HCT116 (cell line): Measurements from ENCODE around the gene FTCDNL1. TPM values are rescaled to one million over a fixed set of nuclear protein-coding genes. Genes with fewer than 3 reads are reported as not detected.

Experiments
- ATAC-seq: fragments of 200-7000 bp; cut with Tn5 transposase; 2 replicates; pipeline ENCODE4 v1.9.1; 2020; ENCODE audit warnings: mild to moderate bottlenecking, moderate library complexity
- BruUV-seq: library from RNA; stranded (reverse); fragments of 400-500 nt; replicated peaks from 2 replicates; lab custom pipeline; 2021; lab: Mats Ljungman, UMichigan
- CTCF ChIA-PET: fragments of 300-600 bp; sonication (Branson Sonifier 250); formaldehyde crosslinking; loops from one replicate; lab custom pipeline; 2021; ENCODE audit warnings: antibody characterized with exemption; lab: Charles Lee
- POLR2A ChIA-PET: fragments of 300-600, 350-600 bp; sonication (Branson Sonifier 250); formaldehyde crosslinking; loops from one replicate; lab custom pipeline; 2021; ENCODE audit warnings: antibody characterized with exemption; lab: Charles Lee
- RAD21 ChIA-PET, 2 experiments: fragments of 300-600 bp; sonication (Branson Sonifier 250); formaldehyde crosslinking; loops; one replicate each; lab custom pipeline; 2023; ENCODE audit warnings: low total read pairs in 2 of 2; ENCODE audit not compliant: uncharacterized antibody in 2 of 2, unreplicated experiment in 2 of 2, low non-redundant PET in 1 of 2; lab: Charles Lee
- DNase-seq: peaks from one replicate; pipeline ENCODE4 v3.0.0-alpha.2; 2010; ENCODE audit warnings: low read depth, low spot score
- H2AFZ ChIP-seq: fragments of 200-600 bp; shearing (Covaris generic), sonication (generic); 2 replicates; pipeline ENCODE4 v1.6.1; 2017; ENCODE audit warnings: low read depth, mixed run types, mixed read lengths, antibody characterized with exemption, low read length; ENCODE audit not compliant: poor library complexity, severe bottlenecking
- H3K27ac ChIP-seq: 2 replicates; pipeline ENCODE4 v1.5.1; 2012; ENCODE audit warnings: low read depth, low read length
- H3K27me3 ChIP-seq: fragments of 200-600 bp; sonication (generic); 2 replicates; pipeline ENCODE4 v1.6.1; 2016; ENCODE audit warnings: mixed run types, low read length, mixed read lengths; ENCODE audit not compliant: insufficient read depth
- H3K36me3 ChIP-seq, 2 experiments: fragments of 200-500 bp in 1 of 2; fragments of 200-600 bp in 1 of 2; sonication (Bioruptor generic) in 1 of 2; sonication (generic) in 1 of 2; 2 replicates each; pipeline versions ENCODE4 v1.5.1 to v1.6.1; 2014 to 2016; ENCODE audit warnings: low read length in 2 of 2, inconsistent platforms in 1 of 2, mixed read lengths in 1 of 2, mixed run types in 1 of 2; ENCODE audit not compliant: insufficient read depth in 2 of 2, control insufficient read depth in 1 of 2
- H3K4me1 ChIP-seq, 2 experiments: fragments of 200-600 bp in 1 of 2; sonication (generic) in 1 of 2; 2 replicates each; pipeline versions ENCODE4 v1.5.1 to v1.6.1; 2012 to 2017; ENCODE audit warnings: low read length in 2 of 2, inconsistent platforms in 1 of 2, mild to moderate bottlenecking in 1 of 2, mixed read lengths in 1 of 2, mixed run types in 1 of 2, moderate library complexity in 1 of 2; ENCODE audit not compliant: insufficient read depth in 2 of 2, control insufficient read depth in 1 of 2
- H3K4me2 ChIP-seq: fragments of 200-600 bp; sonication (generic); 2 replicates; pipeline ENCODE4 v1.6.1; 2017; ENCODE audit warnings: mixed run types, low read length, mixed read lengths
- H3K4me3 ChIP-seq, 2 experiments: fragments of 200-600 bp in 1 of 2; sonication (generic) in 1 of 2; replicated peaks in 1 of 2; 2 replicates each; pipeline ENCODE4 v1.5.1; 2011 to 2016; ENCODE audit warnings: low read length in 2 of 2, control low read depth in 1 of 2, low read depth in 1 of 2, mild to moderate bottlenecking in 1 of 2, mixed read lengths in 1 of 2, mixed run types in 1 of 2
- H3K79me2 ChIP-seq: fragments of 200-600 bp; sonication (generic); 2 replicates; pipeline ENCODE4 v1.6.1; 2017; ENCODE audit warnings: mild to moderate bottlenecking, mixed run types, low read length, moderate library complexity, mixed read lengths; ENCODE audit not compliant: insufficient read depth
- H3K9ac ChIP-seq: fragments of 200-600 bp; sonication (generic); 2 replicates; pipeline ENCODE4 v1.6.1; 2016; ENCODE audit warnings: low read length, mixed read lengths
- H3K9me2 ChIP-seq: fragments of 200-600 bp; sonication (generic), shearing (Covaris generic); 2 replicates; pipeline ENCODE4 v1.6.1; 2017; ENCODE audit warnings: mixed run types, mild to moderate bottlenecking, moderate library complexity; ENCODE audit not compliant: insufficient read depth
- H3K9me3 ChIP-seq, 2 experiments: fragments of 200-500 bp in 1 of 2; fragments of 200-600 bp in 1 of 2; sonication (Bioruptor generic) in 1 of 2; sonication (generic) in 1 of 2; 2 replicates each; pipeline ENCODE4 v1.6.1; 2014 to 2017; ENCODE audit warnings: low read length in 2 of 2, mixed read lengths in 2 of 2, inconsistent platforms in 1 of 2, low read depth in 1 of 2, mild to moderate bottlenecking in 1 of 2, mixed run types in 1 of 2, moderate library complexity in 1 of 2; ENCODE audit not compliant: control insufficient read depth in 1 of 2, insufficient read depth in 1 of 2
- H4K20me1 ChIP-seq: fragments of 200-600 bp; sonication (generic), shearing (Covaris generic); 2 replicates; pipeline ENCODE4 v1.6.1; 2017; ENCODE audit warnings: mixed run types, mild to moderate bottlenecking, moderate library complexity; ENCODE audit not compliant: insufficient read depth
- CBX3 ChIP-seq: IDR thresholded peaks from 2 replicates; pipeline ENCODE4 v1.6.1; 2012; ENCODE audit warnings: low read depth
- CEBPB ChIP-seq: IDR thresholded peaks from 2 replicates; pipeline ENCODE4 v1.6.1; 2012; ENCODE audit warnings: low read depth
- EGR1 ChIP-seq: IDR thresholded peaks from 2 replicates; pipeline ENCODE4 v1.6.1; 2012; ENCODE audit warnings: low read depth
- EZH2phosphoT487 ChIP-seq: fragments of 200-600 bp; IDR thresholded peaks from 2 replicates; pipeline ENCODE4 v1.6.1; 2018; ENCODE audit warnings: antibody characterized with exemption, borderline replicate concordance
- FOSL1 ChIP-seq: IDR thresholded peaks from 2 replicates; pipeline ENCODE4 v1.6.1; 2012; ENCODE audit warnings: low read depth
- JUND ChIP-seq: IDR thresholded peaks from 2 replicates; pipeline ENCODE4 v1.6.1; 2012
- POLR2A ChIP-seq: IDR thresholded peaks from 2 replicates; pipeline ENCODE4 v1.7.0; 2011; ENCODE audit warnings: borderline replicate concordance; ENCODE audit not compliant: insufficient read depth, insufficient read length; ENCODE audit errors: extremely low read depth
- POLR2AphosphoS5 ChIP-seq: IDR thresholded peaks from 2 replicates; pipeline ENCODE4 v1.6.1; 2011; ENCODE audit warnings: mild to moderate bottlenecking, low read depth, low read length, moderate library complexity
- RAD21 ChIP-seq: IDR thresholded peaks from 2 replicates; pipeline ENCODE4 v1.6.1; 2012; ENCODE audit warnings: low read depth, mild to moderate bottlenecking
- SIN3A ChIP-seq: IDR thresholded peaks from 2 replicates; pipeline ENCODE4 v1.6.1; 2012; ENCODE audit warnings: low read depth
- SP1 ChIP-seq: IDR thresholded peaks from 2 replicates; pipeline ENCODE4 v1.6.1; 2012; ENCODE audit warnings: low read depth
- SRF ChIP-seq: IDR thresholded peaks from 2 replicates; pipeline ENCODE4 v1.6.1; 2012; ENCODE audit warnings: low read depth
- TCF7L2 ChIP-seq: IDR thresholded peaks from 2 replicates; pipeline ENCODE4 v1.7.0; 2011; ENCODE audit warnings: borderline replicate concordance, inconsistent platforms; ENCODE audit not compliant: insufficient read depth, insufficient read length; ENCODE audit errors: extremely low read depth
- YY1 ChIP-seq: IDR thresholded peaks from 2 replicates; pipeline ENCODE4 v1.6.1; 2011; ENCODE audit warnings: low read length, low read depth, moderate library complexity, mild to moderate bottlenecking; ENCODE audit not compliant: insufficient replicate concordance; ENCODE audit errors: extremely low read depth
- ZFX ChIP-seq: fragments of 450-650 bp; IDR thresholded peaks from 2 replicates; pipeline ENCODE4 v1.6.1; 2017
- ZNF274 ChIP-seq: fragments of 200-500 bp; sonication (Bioruptor generic); IDR thresholded peaks from 2 replicates; pipeline ENCODE4 v1.6.1; 2014; ENCODE audit warnings: mild to moderate bottlenecking, low read depth, low read length, inconsistent platforms
- intact Hi-C: fragments of 100-400 bp; cut with micrococcal nuclease; formaldehyde crosslinking; loops from 2 replicates; pipeline ENCODE4 v1.10.0; 2022
- total RNA-seq: library from RNA; stranded (reverse); gene quantifications from one replicate; pipeline ENCODE4 v1.2.1, GENCODE V29; 2021; ENCODE audit not compliant: unreplicated experiment
- TF ChIP-seq, protein P1 (sequence below): IDR thresholded peaks from 2 replicates; pipeline ENCODE4 v1.6.1; 2012
- TF ChIP-seq, protein P2 (sequence below), 3 experiments: fragments of 200-600 bp in 1 of 3; sonication (generic) in 1 of 3; IDR thresholded peaks in 2 of 3; conservative IDR thresholded peaks in 1 of 3; 2 replicates each; pipeline ENCODE4 v1.5.1; 2012 to 2017; ENCODE audit warnings: low read depth in 2 of 3, low read length in 2 of 3, antibody characterized with exemption in 1 of 3, borderline replicate concordance in 1 of 3, control low read depth in 1 of 3, mild to moderate bottlenecking in 1 of 3, mixed read lengths in 1 of 3, mixed run types in 1 of 3, moderate library complexity in 1 of 3; ENCODE audit not compliant: insufficient read depth in 1 of 3
- TF ChIP-seq, protein P3 (sequence below): IDR thresholded peaks from 2 replicates; pipeline ENCODE4 v1.6.1; 2012

The FTCDNL1 gene
- total RNA-seq, 1 experiment from 2014 or later = 2.6 TPM

DNA sequence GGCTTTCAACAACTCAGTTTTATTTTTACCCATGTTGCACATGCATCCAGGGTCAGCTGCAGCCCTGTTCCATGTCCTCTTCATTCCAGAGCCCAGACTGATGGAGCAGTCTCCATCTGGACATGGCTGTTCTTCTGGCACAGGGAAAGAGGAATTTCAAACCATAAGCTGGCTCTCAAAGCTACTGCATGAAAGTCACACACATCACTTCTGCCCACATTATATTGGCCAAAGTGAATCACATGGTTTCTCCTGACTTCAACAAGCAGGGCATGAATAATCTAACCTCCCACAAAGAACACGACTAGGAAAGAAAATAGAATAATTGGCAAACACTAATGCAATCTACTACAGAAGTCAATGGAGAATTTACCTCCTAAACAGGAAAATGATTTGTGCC, 94.2 kb downstream of the FTCDNL1 start:
- ATAC-seq = no peak
- no peaks in the 10 kb centered on the region for H3K9me3 ChIP-seq

DNA sequence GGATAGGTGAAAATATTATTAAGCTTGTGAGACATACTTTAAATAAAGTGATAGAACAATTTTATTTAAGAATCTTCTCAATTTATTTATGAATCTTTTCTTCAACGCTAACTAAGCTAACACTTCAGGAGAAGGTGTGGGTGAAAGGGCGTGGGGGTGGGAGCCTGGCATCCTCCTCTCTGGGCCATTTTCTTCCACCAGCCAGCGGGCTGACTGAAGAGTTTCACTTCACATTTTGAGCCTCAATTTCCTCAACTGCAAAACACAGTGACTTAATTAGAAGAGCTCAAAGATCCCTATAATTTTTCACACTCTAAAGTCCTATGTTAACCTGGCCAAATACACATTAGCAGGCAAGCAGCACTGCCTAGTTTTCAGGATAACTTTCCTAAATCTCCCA, 94.8 kb downstream of the FTCDNL1 start:
- no peak for ATAC-seq
- H3K27ac ChIP-seq = no peak overlapping the region
- H3K9ac ChIP-seq = no peak overlapping the region
- no peaks in the 10 kb centered on the region for H4K20me1 ChIP-seq
- H3K4me1 ChIP-seq = no peaks in the 10 kb centered on the region
- H3K4me3 ChIP-seq = no peak overlapping the region
- ChIA-PET CTCF (no interaction called here), RAD21 (no interaction called here), POLR2A (no interaction called here)
- TF ChIP-seq POLR2AphosphoS5 (no peak), JUND (no peak), SP1 (no peak), RAD21 (no peak), EGR1 (no peak), ZFX (no peak), SRF (no peak), TCF7L2 (no peak), FOSL1 (no peak), CEBPB (no peak), ZNF274 (no peak), CBX3 (no peak), POLR2A (no peak), SIN3A (no peak), EZH2phosphoT487 (no peak), YY1 (no peak)
- TF ChIP-seq, protein P1, sequence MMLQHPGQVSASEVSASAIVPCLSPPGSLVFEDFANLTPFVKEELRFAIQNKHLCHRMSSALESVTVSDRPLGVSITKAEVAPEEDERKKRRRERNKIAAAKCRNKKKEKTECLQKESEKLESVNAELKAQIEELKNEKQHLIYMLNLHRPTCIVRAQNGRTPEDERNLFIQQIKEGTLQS = no peak
- TF ChIP-seq, protein P2, sequence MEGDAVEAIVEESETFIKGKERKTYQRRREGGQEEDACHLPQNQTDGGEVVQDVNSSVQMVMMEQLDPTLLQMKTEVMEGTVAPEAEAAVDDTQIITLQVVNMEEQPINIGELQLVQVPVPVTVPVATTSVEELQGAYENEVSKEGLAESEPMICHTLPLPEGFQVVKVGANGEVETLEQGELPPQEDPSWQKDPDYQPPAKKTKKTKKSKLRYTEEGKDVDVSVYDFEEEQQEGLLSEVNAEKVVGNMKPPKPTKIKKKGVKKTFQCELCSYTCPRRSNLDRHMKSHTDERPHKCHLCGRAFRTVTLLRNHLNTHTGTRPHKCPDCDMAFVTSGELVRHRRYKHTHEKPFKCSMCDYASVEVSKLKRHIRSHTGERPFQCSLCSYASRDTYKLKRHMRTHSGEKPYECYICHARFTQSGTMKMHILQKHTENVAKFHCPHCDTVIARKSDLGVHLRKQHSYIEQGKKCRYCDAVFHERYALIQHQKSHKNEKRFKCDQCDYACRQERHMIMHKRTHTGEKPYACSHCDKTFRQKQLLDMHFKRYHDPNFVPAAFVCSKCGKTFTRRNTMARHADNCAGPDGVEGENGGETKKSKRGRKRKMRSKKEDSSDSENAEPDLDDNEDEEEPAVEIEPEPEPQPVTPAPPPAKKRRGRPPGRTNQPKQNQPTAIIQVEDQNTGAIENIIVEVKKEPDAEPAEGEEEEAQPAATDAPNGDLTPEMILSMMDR (IDR thresholded peaks at IDR 0.05 in 2 of 3, conservative IDR thresholded peaks at IDR 0.05 in 1 of 3; ENCODE audit: borderline replicate concordance in 1 of 3, insufficient read depth in 1 of 3, low read depth in 2 of 3, low read length in 2 of 3) = no peak
- TF ChIP-seq, protein P3, sequence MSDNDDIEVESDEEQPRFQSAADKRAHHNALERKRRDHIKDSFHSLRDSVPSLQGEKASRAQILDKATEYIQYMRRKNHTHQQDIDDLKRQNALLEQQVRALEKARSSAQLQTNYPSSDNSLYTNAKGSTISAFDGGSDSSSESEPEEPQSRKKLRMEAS = no peak
- H3K36me3 ChIP-seq = no peaks in the 10 kb centered on the region
- intact Hi-C loops = no loop called here
- H3K9me3 ChIP-seq = no peaks in the 10 kb centered on the region
- no peak overlapping the region for H3K4me2 ChIP-seq
- no peaks in the 10 kb centered on the region for H3K79me2 ChIP-seq
- H2AFZ ChIP-seq = no peak overlapping the region
- no peaks in the 10 kb centered on the region for H3K9me2 ChIP-seq
- BruUV-seq = no TSS peak
- DNase-seq = no peak
- no peaks in the 10 kb centered on the region; the same call in 1 of the 2 replicates for H3K27me3 ChIP-seq

More for the DNA sequence above, 94.2 kb downstream of the FTCDNL1 start:
- no peaks in the 10 kb centered on the region for H3K4me1 ChIP-seq
- BruUV-seq = no TSS peak
- no peaks in the 10 kb centered on the region for H4K20me1 ChIP-seq
- no peak overlapping the region for H3K27ac ChIP-seq
- ChIA-PET RAD21 (no interaction called here), POLR2A (no interaction called here), CTCF (no interaction called here)
- no peak for DNase-seq
- H3K9ac ChIP-seq = no peak overlapping the region
- TF ChIP-seq POLR2A = no peak
- intact Hi-C loops = no loop called here
- H2AFZ ChIP-seq = no peak overlapping the region
- H3K4me3 ChIP-seq = no peak overlapping the region
- no peak overlapping the region for H3K4me2 ChIP-seq
- no peaks in the 10 kb centered on the region for H3K79me2 ChIP-seq
- H3K36me3 ChIP-seq = no peaks in the 10 kb centered on the region
- no peaks in the 10 kb centered on the region for H3K9me2 ChIP-seq
- no peaks in the 10 kb centered on the region; the same call in 1 of the 2 replicates for H3K27me3 ChIP-seq
